ENCODE measurements around the gene KCTD3. TPM values are rescaled to one million over a fixed set of nuclear protein-coding genes. Genes with fewer than 3 reads are reported as not detected.

The KCTD3 gene
- total RNA-seq (2022; extraction: Qiagen RNA extraction), result 34.4 to 41.2 TPM (median 40.6 TPM) in 5 replicates

DNA sequence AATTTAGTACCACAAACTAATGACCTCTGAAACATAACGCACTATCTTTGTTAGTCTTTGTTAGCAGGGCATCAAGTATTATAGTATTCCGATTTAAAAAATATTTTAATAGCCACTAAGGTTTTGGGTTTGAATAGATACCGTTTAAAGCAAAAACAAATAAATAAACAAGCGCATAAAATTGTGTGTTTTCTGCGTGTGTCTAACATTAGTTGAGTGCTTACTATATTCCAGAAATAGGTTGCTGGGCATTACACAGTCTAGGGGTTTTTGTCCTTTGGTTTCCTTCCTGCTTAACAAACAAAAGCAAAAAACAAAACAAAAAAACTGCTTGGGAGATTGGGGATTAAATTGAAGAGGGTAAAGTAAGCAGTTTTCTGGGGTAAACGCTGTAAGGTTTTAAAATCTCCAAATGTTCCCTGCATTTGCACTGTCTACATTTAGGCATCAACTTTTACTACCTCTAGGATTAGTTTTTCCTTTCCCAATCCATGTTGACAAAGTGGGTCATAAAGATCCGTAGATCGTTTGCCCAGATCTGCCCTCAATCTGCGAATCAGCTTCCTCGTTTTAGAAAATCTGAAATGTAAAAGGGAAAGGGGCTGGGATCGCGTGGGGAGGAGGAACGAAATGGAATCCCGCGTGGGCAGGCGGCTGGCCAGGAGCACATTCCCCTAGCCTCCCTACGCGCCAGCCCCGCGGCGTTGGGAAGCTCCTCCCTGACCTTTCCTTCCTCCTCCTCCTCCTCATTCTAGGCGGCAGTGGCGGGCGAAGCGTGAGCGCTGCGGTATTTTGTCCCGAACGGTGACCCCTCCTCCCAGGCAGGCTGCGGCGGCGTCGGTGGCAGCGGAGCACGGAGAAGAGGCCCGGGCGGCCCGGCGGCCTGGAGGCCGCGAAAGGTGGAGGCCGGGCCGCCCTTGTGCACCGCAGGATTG lies at the start of gene KCTD3:
KCTD3 (plus strand) TSS at position 749 of the 935 bp plus-strand sequence. CDS start 382 bp downstream, outside the sequence.

